IMR-90 (cell line): ENCODE measurements around the gene AAMP. TPM values are rescaled to one million over a fixed set of nuclear protein-coding genes. Genes with fewer than 3 reads are reported as not detected.

Experiments used
- ATAC-seq: fragments of 200-7000 bp; cut with Tn5 transposase; 2 replicates; pipeline ENCODE4 v1.9.1; 2020; ENCODE audit warnings: low read depth, mild to moderate bottlenecking, moderate library complexity
- BruUV-seq: library from RNA; stranded (reverse); fragments of 400-500 nt; replicated peaks from 2 replicates; lab custom pipeline; 2021; lab: Mats Ljungman, UMichigan
- CTCF ChIA-PET: fragments of 300-600 bp; formaldehyde crosslinking; extraction: SDS; loops from one replicate; lab custom pipeline; 2021; ENCODE audit warnings: antibody characterized with exemption; lab: Yijun Ruan, JAX
- POLR2A ChIA-PET: fragments of 300-600 bp; sonication (Branson Sonifier 250); formaldehyde crosslinking; loops from one replicate; lab custom pipeline; 2022; ENCODE audit warnings: antibody characterized with exemption; ENCODE audit not compliant: unreplicated experiment; lab: Charles Lee
- DNase-seq: peaks from one replicate; pipeline ENCODE4 v3.0.0; 2013
- H2AFZ ChIP-seq: replicated peaks from 2 replicates; pipeline ENCODE3; 2013; ENCODE audit warnings: low read length, mild to moderate bottlenecking; ENCODE audit not compliant: poor library complexity
- H2AK5ac ChIP-seq: 2 replicates; pipeline ENCODE4 v1.6.1; 2013; ENCODE audit warnings: low read depth, low read length, inconsistent platforms
- H2AK9ac ChIP-seq: replicated peaks from 2 replicates; pipeline ENCODE3; 2013; ENCODE audit warnings: mild to moderate bottlenecking, low read depth, low read length, moderate library complexity; ENCODE audit not compliant: poor library complexity
- H2BK120ac ChIP-seq: 2 replicates; pipeline ENCODE4 v1.6.1; 2013; ENCODE audit warnings: low read depth, low read length, inconsistent platforms
- H2BK15ac ChIP-seq: 3 replicates; pipeline ENCODE4 v1.6.1; 2013; ENCODE audit warnings: low read depth, low read length, inconsistent platforms
- H2BK20ac ChIP-seq: 2 replicates; pipeline ENCODE4 v1.6.1; 2013; ENCODE audit warnings: low read depth, mild to moderate bottlenecking, inconsistent platforms, low read length, moderate library complexity
- H2BK5ac ChIP-seq: 2 replicates; pipeline ENCODE4 v1.6.1; 2013; ENCODE audit warnings: mild to moderate bottlenecking, low read depth, low read length, inconsistent platforms; ENCODE audit not compliant: poor library complexity, severe bottlenecking
- H3K14ac ChIP-seq: replicated peaks from 2 replicates; pipeline ENCODE4 v1.6.1; 2013; ENCODE audit warnings: low read depth, low read length, inconsistent platforms
- H3K18ac ChIP-seq: 2 replicates; pipeline ENCODE4 v1.6.1; 2013; ENCODE audit warnings: low read depth, low read length, control low read depth
- H3K23ac ChIP-seq: 2 replicates; pipeline ENCODE4 v1.6.1; 2013; ENCODE audit warnings: low read depth, low read length, inconsistent platforms
- H3K27ac ChIP-seq: 2 replicates; pipeline ENCODE4 v1.5.1; 2013; ENCODE audit warnings: mild to moderate bottlenecking, control low read depth, low read length; ENCODE audit not compliant: insufficient read depth
- H3K27me3 ChIP-seq: 2 replicates; pipeline ENCODE4 v1.6.1; 2013; ENCODE audit warnings: low read length; ENCODE audit not compliant: control insufficient read depth, insufficient read depth
- H3K36me3 ChIP-seq: 2 replicates; pipeline ENCODE4 v1.6.1; 2013; ENCODE audit warnings: low read length, mixed read lengths; ENCODE audit not compliant: control insufficient read depth, insufficient read depth
- H3K4ac ChIP-seq: 2 replicates; pipeline ENCODE4 v1.6.1; 2013; ENCODE audit warnings: low read depth, low read length, inconsistent platforms
- H3K4me1 ChIP-seq: 2 replicates; pipeline ENCODE4 v1.6.1; 2013; ENCODE audit warnings: low read length, mixed read lengths; ENCODE audit not compliant: control insufficient read depth, insufficient read depth
- H3K4me2 ChIP-seq: 2 replicates; pipeline ENCODE4 v1.6.1; 2013; ENCODE audit warnings: low read depth, mild to moderate bottlenecking, control low read depth, low read length, moderate library complexity
- H3K4me3 ChIP-seq: 2 replicates; pipeline ENCODE4 v1.5.1; 2013; ENCODE audit warnings: low read depth, mild to moderate bottlenecking, control low read depth, low read length, moderate library complexity; ENCODE audit not compliant: insufficient read depth
- H3K56ac ChIP-seq: 2 replicates; pipeline ENCODE4 v1.6.1; 2013; ENCODE audit warnings: low read length, inconsistent platforms; ENCODE audit not compliant: insufficient read depth; ENCODE audit errors: extremely low read depth
- H3K79me1 ChIP-seq, 2 experiments: 2 replicates each; pipeline ENCODE4 v1.6.1; 2013; ENCODE audit warnings: low read length in 2 of 2, inconsistent platforms in 1 of 2, low read depth in 1 of 2
- H3K9ac ChIP-seq: 2 replicates; pipeline ENCODE4 v1.6.1; 2013; ENCODE audit warnings: low read depth, low read length, control low read depth
- H3K9me1 ChIP-seq: 2 replicates; pipeline ENCODE4 v1.6.1; 2013; ENCODE audit warnings: low read length, inconsistent platforms; ENCODE audit not compliant: insufficient read depth
- H3K9me3 ChIP-seq: 2 replicates; pipeline ENCODE4 v1.6.1; 2013; ENCODE audit warnings: low read length; ENCODE audit not compliant: control insufficient read depth, insufficient read depth
- H4K20me1 ChIP-seq: 2 replicates; pipeline ENCODE4 v1.6.1; 2013; ENCODE audit warnings: low read length, inconsistent platforms; ENCODE audit not compliant: insufficient read depth
- H4K5ac ChIP-seq: 2 replicates; pipeline ENCODE4 v1.6.1; 2013; ENCODE audit warnings: mild to moderate bottlenecking, low read depth, low read length, control low read depth
- H4K8ac ChIP-seq, 2 experiments: 2 replicates each; pipeline ENCODE4 v1.6.1; 2013; ENCODE audit warnings: low read depth in 2 of 2, low read length in 2 of 2, control low read depth in 1 of 2, inconsistent platforms in 1 of 2
- H4K91ac ChIP-seq: 2 replicates; pipeline ENCODE4 v1.6.1; 2013; ENCODE audit warnings: low read depth, low read length, inconsistent platforms; ENCODE audit not compliant: insufficient read depth
- BHLHE40 ChIP-seq: fragments of 150-350 bp; IDR thresholded peaks from 2 replicates; pipeline ENCODE4 v1.6.1; 2016; ENCODE audit warnings: mild to moderate bottlenecking, low read depth, low read length
- CEBPB ChIP-seq: IDR thresholded peaks from 2 replicates; pipeline ENCODE4 v1.6.1; 2012; ENCODE audit warnings: low read depth, low read length, improper control_type of control experiment
- FOS ChIP-seq: fragments of 150-350 bp; IDR thresholded peaks from 2 replicates; pipeline ENCODE4 v1.6.1; 2016; ENCODE audit warnings: low read depth, low read length
- MAZ ChIP-seq: IDR thresholded peaks from 2 replicates; pipeline ENCODE4 v1.6.1; 2012; ENCODE audit warnings: low read depth, mild to moderate bottlenecking, low read length, improper control_type of control experiment, moderate library complexity, borderline replicate concordance
- MXI1 ChIP-seq: IDR thresholded peaks from 2 replicates; pipeline ENCODE4 v1.6.1; 2012; ENCODE audit warnings: low read depth, mild to moderate bottlenecking, low read length, moderate library complexity, borderline replicate concordance
- NFE2L2 ChIP-seq: fragments of 150-350 bp; IDR thresholded peaks from 2 replicates; pipeline ENCODE4 v1.6.1; 2016; ENCODE audit warnings: low read depth, mild to moderate bottlenecking, low read length
- POLR2A ChIP-seq: IDR thresholded peaks from 2 replicates; pipeline ENCODE4 v1.6.1; 2012; ENCODE audit warnings: mild to moderate bottlenecking, low read depth, low read length
- WGBS, 2 experiments: methylation state at CpG; one replicate each; pipeline versions ENCODE4 v1.1.5 to v1.1.7; 2013; ENCODE audit warnings: missing lambda C conversion rate in 2 of 2; ENCODE audit not compliant: insufficient read length in 1 of 2; ENCODE audit errors: extremely low coverage in 2 of 2; 5-methylcytosine and 5-hydroxymethylcytosine counted together
- dilution Hi-C: fragments of 300-500 bp; cut with HindIII; formaldehyde crosslinking; loops from one replicate; pipeline ENCODE4 v1.14.3; 2018; ENCODE audit warnings: low sequenced_read_pairs; ENCODE audit not compliant: unreplicated experiment
- in situ Hi-C: fragments of 300-500 bp; cut with MboI; formaldehyde crosslinking; loops from 3 replicates; pipeline ENCODE4 v1.14.3; 2019; ENCODE audit warnings: low sequenced_read_pairs, inconsistent platforms, mixed read lengths
- intact Hi-C: fragments of 100-400 bp; cut with micrococcal nuclease; formaldehyde crosslinking; loops from 2 replicates; pipeline ENCODE4 v1.10.0; 2022
- polyA plus RNA-seq, 3 experiments: library from polyadenylated mRNA; depleted of rRNA; stranded (reverse); fragments of >200 nt; gene quantifications; 2 replicates each; pipeline ENCODE4 v1.2.3, GENCODE V29; 2012; ENCODE audit warnings: low replicate concordance in 1 of 3
- total RNA-seq: library from RNA; depleted of rRNA; stranded (reverse); fragments of >200 nt; gene quantifications from 2 replicates; pipeline ENCODE4 v1.2.3, GENCODE V29; 2012
- TF ChIP-seq, protein P1 (sequence below): fragments of 150-350 bp; IDR thresholded peaks from 2 replicates; pipeline ENCODE4 v1.6.1; 2016; ENCODE audit warnings: low read depth, mild to moderate bottlenecking, low read length, moderate library complexity, borderline replicate concordance
- TF ChIP-seq, protein P2 (sequence below): fragments of 150-350 bp; IDR thresholded peaks from 2 replicates; pipeline ENCODE4 v1.6.1; 2017; ENCODE audit warnings: mild to moderate bottlenecking, antibody characterized with exemption, low read length, low read depth
- TF ChIP-seq, protein P3 (sequence below): conservative IDR thresholded peaks from 2 replicates; pipeline ENCODE4 v1.5.1; 2012; ENCODE audit warnings: mild to moderate bottlenecking, low read depth, low read length, improper control_type of control experiment

AAMP gene
- total and polyA plus RNA-seq, 2 of the 4 experiments (the other 2 are of a cell fraction), result 104 to 112 TPM

- TF ChIP-seq, protein P1, sequence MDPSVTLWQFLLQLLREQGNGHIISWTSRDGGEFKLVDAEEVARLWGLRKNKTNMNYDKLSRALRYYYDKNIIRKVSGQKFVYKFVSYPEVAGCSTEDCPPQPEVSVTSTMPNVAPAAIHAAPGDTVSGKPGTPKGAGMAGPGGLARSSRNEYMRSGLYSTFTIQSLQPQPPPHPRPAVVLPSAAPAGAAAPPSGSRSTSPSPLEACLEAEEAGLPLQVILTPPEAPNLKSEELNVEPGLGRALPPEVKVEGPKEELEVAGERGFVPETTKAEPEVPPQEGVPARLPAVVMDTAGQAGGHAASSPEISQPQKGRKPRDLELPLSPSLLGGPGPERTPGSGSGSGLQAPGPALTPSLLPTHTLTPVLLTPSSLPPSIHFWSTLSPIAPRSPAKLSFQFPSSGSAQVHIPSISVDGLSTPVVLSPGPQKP, result no peak
Measured at GRCh38 chr2:218262631-218263586, 7.0 kb downstream of the AAMP start (continued).

GRCh38 chr2:218262237-218262600 is 7.7 kb downstream of the AAMP start:
- H3K14ac ChIP-seq, result no peak overlapping the region
- H2BK5ac ChIP-seq, result no peak overlapping the region
- H3K79me1 ChIP-seq, result peaks cover 3% of the 10 kb centered on the region in 2 experiments; a peak in 2 of 4 replicates
- H3K4me1 ChIP-seq, result peaks cover 12% of the 10 kb centered on the region
- H4K20me1 ChIP-seq, result peaks cover 3% of the 10 kb centered on the region; the same call in 1 of the 2 replicates
- H4K5ac ChIP-seq, result no peak overlapping the region
- H3K27me3 ChIP-seq, result no peaks in the 10 kb centered on the region
- WGBS, 2 experiments, result no CpG with 5 or more reads among the region's 6 CpGs
- H3K9ac ChIP-seq, result no peak overlapping the region
- no peak overlapping the region for H3K4me2 ChIP-seq
- dilution Hi-C loops, result no loop called here
- no peak for ATAC-seq
- no peak overlapping the region for H4K91ac ChIP-seq
- no peak overlapping the region for H3K4me3 ChIP-seq
- in situ Hi-C loops, result no loop called here
- no peak overlapping the region for H3K56ac ChIP-seq
- H4K8ac ChIP-seq, result no peak overlapping the region
- H3K9me3 ChIP-seq, result no peaks in the 10 kb centered on the region
- POLR2A ChIA-PET, result no interaction called here
- no peak overlapping the region for H3K27ac ChIP-seq
- peaks cover 37% of the 10 kb centered on the region for H3K36me3 ChIP-seq
- no peak overlapping the region for H2AK9ac ChIP-seq
- no TSS peak for BruUV-seq
- intact Hi-C loops, result no loop called here
- H2BK15ac ChIP-seq, result no peak overlapping the region
- no peak overlapping the region for H2BK20ac ChIP-seq
- H3K23ac ChIP-seq, result no peak overlapping the region
- H2AK5ac ChIP-seq, result no peak overlapping the region
- H3K18ac ChIP-seq, result no peak overlapping the region
- H3K4ac ChIP-seq, result no peak overlapping the region
- H3K9me1 ChIP-seq, result no peaks in the 10 kb centered on the region; the same call in 1 of the 2 replicates
- no peak overlapping the region for H2AFZ ChIP-seq
- no peak for DNase-seq
- CTCF ChIA-PET, result no interaction called here
- H2BK120ac ChIP-seq, result no peak overlapping the region
- TF ChIP-seq FOS (no peak), POLR2A (no peak), BHLHE40 (no peak), MXI1 (no peak), NFE2L2 (no peak), CEBPB (no peak), MAZ (no peak)
- TF ChIP-seq, protein P2, sequence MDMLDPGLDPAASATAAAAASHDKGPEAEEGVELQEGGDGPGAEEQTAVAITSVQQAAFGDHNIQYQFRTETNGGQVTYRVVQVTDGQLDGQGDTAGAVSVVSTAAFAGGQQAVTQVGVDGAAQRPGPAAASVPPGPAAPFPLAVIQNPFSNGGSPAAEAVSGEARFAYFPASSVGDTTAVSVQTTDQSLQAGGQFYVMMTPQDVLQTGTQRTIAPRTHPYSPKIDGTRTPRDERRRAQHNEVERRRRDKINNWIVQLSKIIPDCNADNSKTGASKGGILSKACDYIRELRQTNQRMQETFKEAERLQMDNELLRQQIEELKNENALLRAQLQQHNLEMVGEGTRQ, result no peak
- TF ChIP-seq, protein P1, result no peak
- TF ChIP-seq, protein P3, sequence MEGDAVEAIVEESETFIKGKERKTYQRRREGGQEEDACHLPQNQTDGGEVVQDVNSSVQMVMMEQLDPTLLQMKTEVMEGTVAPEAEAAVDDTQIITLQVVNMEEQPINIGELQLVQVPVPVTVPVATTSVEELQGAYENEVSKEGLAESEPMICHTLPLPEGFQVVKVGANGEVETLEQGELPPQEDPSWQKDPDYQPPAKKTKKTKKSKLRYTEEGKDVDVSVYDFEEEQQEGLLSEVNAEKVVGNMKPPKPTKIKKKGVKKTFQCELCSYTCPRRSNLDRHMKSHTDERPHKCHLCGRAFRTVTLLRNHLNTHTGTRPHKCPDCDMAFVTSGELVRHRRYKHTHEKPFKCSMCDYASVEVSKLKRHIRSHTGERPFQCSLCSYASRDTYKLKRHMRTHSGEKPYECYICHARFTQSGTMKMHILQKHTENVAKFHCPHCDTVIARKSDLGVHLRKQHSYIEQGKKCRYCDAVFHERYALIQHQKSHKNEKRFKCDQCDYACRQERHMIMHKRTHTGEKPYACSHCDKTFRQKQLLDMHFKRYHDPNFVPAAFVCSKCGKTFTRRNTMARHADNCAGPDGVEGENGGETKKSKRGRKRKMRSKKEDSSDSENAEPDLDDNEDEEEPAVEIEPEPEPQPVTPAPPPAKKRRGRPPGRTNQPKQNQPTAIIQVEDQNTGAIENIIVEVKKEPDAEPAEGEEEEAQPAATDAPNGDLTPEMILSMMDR, result no peak
